DMS153 (cell line): ENCODE results near the gene PAX5.
A peak's percentile ranks its signal among the peaks of the same experiment; 100 is the strongest.

Experiments
- DNase-seq: peaks from one replicate; lab custom pipeline; 2025; lab: John Stamatoyannopoulos, UW

PAX5 gene

DNA sequence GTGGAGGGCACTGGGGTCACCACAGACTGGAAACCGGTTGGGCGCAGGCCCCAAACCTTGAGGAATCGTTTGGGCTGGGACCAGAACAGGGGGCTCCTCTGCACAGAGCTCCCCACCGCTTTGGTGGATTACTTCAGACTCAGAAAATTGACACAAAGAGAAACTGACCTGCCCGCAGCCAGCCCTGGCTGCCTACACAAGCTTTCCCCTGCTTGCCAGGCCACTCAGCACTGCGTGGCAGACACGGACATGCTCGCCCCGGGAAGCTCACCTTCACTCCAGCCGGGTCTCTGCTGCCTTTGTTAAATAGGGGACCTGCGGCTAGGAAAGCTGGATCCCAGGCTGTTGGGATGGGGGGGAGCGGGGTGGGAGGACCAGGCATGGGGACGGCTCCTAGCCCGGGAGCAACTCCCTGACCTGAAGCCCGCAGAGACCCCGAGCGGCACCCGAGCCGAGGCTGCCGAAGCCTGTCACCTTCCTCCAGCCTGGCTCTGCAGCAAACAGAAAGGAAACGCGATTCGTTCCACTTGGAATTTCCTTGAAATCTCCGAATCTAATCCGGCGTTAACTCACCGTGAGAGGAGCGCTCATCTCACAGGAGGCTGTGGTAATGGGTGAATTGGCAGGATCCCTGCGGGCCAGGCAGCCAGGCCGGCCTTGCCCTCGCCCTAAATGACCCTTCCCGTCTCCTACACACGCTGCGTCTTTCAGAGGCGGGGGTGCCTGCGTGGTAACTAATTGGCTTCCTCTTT is 8.8 kb downstream of the PAX5 start:
- no peak for DNase-seq

DNA sequence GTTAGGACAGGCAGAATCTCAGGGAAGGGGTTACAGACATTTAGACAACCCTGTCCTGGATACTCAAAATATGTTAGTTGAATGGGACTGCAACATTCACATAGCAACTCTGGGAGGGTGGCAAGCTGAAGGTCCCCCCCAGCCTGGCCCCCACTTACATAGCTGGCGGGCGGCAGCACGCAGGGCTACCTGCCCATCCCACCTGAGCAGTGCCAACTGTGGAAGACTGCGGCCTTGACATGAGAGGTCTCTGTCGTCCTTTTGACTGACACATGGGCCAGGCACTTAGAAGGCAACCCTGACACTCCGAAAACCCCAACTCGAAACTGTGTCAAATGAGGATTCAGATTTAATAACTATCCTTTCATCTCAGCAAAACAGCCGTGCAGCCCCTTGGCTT is 16.5 kb downstream of the PAX5 start:
- DNase-seq, result no peak

DNA sequence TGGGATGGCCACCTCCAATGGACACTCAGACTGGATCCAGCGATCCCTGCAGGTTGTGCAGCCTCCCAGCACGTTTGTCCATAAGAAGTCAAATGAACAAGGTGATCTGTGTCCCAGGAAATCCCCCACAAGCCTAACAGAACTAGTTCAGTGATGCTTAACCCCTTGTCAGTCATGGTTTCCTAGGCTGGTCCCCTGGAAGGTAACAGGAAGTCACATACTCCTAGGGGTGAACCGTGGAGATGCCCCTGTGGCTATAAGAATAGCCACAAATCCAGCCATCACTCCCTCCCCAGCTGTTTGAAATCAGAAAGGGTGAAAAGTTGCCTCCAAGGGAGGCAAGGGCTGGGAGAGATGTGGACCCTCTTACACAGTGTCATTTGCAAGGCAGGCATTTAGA is 22.5 kb downstream of the PAX5 start:
- DNase-seq, result no peak

DNA sequence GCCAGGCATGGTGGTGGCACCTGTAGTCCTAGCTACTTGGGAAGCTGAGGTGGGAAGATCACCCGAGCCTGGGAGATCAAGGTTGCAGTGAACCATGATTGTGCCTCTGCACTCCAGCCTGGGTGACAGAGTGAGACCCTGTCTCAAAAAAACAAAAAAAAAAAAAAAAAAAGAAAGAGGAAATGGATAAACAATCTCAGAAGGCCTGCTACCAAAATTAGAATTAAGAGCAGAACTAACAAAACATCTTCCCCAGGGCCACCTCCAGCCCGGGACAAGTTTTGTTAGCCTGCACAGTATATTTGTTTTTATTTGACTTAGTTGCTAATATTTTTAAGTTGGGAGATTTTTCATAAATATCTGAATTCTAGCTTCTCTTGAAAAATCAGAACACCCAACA is 23.1 kb downstream of the PAX5 start:
- DNase-seq, result no peak

DNA sequence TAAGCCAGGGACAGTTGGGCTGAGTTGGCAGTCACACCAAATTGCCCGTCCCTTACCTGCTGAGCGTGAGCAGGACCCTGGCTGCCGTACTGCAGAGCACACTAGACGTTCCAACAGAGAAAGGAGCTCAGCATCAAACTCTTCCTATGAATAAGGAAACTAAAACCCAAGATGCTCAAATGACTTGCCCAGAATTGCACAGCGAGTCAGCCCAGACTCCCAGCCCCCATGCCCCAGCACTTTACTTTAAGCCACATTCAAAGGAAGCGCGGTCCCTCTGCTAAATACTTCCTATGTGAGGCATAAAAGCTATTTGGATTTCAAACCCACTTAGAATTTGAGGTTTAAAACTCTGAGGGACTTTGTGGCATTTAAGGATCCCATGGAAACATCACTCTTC is 23.9 kb downstream of the PAX5 start:
- DNase-seq, result no peak

DNA sequence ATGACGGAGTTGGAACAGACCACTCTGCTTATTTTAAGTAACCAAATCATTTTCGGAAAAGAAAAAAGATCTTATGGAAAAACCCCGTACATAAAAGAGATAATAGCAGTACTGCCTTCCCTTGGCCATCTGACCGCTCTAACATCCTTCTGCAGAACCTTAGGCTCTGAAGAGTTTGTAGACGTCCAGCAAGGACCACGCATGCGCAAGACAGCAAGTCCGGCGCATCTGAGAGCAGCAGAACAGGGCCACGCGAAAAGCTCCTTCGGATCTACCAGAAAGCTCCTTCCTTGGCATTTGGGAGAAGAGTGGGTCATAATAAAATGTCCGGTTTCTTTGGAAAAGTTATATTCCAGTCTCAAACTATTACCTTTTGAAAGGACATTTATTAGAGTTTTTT is 26.8 kb downstream of the PAX5 start:
- no peak for DNase-seq

DNA sequence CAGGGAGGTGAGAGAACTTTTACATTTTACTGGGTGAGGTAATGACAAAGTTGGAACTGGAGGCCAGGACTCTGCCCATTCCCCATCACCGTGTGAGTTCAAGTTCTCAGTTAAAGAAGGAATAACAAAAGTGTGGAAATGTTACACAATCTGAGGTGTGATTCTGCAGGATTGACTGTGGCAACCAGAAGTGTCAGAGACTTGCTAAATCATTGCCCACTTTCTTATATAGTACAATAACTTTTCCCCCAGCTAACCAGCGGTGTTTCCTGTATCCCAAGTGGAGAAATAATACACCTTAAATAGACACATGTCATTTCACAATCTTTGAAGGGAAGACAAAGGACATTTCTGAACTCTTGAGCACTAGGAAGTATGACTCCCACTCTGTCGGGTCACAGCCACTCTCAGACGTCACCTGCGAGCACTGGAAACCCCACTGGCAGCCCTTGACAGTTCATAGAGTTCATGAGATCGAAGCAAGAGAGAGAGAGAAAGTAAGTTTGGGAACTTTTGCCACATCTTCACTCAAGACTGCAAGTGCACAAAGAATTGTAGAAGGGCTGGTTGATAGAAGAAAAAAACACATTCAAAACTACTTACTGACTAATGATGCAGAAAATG is 28.4 kb downstream of the PAX5 start:
- no peak for DNase-seq

DNA sequence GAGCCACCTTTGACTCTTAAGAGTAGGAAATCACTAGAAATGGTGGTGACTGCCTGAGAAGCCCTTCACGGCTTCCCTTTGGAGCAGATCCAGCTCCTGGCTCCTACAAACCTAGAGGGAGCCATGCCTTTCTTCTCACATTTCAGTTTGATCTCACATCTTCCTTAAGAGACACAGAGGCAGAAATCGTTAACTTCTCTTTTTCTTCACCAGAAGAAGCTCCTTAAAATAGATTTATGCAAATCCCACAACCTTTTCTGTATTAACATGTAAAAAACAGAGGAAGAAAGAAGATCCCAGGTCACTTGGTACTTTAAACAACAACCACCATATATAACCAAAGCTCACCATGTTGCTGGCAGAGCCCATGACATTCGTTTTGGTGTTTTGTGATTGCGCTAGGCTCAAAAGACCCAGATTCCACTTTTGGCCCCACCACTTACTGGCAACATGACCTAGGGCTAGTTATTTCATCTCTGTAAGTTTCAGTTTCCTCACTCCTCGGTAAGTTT is 29.6 kb downstream of the PAX5 start:
- DNase-seq, result no peak

DNA sequence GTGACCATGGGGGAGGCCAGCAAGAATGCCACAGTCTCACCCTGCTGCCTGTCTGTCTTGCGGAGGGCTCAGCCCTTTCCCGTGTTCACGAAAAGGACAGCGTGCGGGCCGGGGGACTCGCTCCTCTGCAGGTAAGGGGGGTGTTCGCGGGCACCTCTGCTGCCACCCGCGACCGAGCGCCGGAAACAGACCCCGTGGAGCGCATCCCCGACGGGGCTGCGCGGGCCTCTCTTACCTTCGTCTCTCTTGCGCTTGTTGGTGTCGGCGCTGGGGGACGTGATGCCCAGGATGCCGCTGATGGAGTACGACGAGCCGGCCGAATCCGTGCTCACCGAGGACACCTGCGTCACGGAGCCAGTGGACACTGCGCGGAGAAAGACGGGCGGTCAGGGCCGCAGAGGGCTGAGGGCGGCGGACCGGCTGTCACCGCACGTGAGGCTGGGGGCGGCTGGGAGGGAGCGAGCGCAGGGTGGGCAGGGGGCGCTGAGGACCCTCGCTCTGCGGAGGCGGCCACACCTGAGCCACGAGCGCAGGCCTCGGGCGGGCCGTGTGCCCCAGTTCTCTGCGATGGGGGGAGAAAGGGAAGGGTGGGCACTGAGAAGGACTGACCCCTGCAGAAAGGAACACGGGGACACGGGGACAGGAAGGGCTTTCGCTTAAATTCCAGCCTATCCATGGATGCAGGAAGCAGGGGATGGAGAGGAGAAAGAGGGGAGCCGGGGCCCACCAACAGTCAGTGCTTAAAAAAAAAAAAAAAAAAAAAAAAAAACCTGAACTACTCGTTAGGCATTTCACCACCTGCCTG is 31.5 kb downstream of the PAX5 start:
- no peak for DNase-seq

DNA sequence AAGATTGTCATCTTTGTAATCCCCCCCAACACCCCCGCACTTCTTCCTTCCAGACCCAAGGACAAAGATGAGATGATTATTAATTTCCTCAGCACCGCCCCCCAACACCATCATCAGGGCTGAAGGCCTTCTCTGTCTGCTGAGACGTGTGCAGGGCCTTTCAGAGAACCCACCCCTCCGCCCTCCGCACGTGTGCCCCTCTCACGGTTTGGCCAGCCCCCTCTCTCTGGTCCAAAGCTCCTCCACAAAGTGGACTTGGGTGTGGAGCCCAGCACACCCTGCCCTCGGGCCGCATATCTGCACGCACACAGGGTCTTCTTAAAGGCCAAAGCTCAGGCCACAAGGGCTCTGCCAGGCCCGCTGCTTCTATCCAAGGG is 32.0 kb downstream of the PAX5 start:
- DNase-seq, result no peak

DNA sequence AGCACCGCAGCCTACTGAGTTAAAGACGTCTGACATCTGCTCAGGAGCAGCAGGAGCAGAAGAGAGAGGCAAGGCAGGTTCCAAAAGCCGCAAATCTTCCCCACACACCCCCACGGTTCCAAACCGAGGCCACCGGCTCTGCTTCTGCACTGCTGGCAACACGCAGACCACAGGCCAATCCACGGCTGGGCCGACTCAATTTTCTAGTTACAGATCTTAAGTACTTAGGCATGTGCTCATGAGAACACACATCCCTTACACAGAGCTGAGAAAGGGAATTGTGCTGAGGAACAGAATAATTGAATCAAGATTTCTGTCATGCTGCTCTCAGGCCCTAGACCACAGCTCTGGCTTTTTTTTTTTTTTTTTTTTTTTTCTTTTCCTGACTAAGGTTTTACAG is 32.6 kb downstream of the PAX5 start:
- DNase-seq, result no peak

DNA sequence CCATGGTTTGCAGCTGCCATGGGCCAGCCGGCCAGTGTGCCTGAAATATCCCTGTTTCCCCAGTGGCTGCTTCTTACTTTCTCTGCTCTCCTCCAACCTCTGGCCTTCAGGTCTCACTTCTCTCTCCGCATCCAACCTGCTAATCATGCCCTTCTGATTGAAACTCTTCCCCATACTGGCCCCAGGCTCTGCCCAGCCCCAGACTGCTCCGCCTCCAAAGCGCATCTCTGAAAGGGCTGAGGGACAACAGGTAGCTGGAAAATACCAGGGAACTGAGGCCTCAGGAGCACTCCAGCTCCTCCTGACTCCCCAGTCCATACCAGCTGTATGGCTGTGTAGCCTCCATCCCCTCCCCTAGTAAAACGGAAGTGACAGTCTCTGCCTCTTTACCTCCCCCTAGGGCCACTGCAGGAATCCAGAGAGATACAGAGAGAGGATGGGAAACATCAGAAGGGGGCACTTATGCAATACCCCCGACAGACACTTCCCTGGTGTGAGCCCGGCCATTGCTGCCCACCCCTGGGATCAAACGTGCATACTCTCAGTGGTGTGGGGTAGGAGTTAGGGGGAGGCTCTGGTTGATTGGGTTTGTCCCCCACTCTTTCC is 34.2 kb downstream of the PAX5 start:
- DNase-seq, result no peak

DNA sequence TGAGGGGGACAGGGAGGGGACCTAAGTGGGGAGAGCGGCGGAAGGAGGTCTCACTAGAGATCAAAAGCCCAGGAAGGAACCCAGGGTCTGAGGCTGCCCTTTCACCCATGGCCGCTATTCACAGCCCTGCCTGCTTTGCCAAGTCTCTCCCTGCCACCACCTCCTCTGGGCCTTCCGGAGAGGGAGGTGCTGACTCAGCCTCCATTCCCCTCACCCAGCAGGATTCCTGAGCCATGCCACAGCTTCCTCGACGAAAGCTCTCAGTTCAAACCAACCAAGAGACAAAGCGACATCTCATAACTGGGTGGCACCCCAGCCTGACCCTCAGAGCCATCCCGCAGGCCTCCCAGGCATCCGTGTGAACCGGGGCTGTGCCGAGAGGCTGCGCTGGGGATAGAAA is 36.7 kb downstream of the PAX5 start:
- no peak for DNase-seq

DNA sequence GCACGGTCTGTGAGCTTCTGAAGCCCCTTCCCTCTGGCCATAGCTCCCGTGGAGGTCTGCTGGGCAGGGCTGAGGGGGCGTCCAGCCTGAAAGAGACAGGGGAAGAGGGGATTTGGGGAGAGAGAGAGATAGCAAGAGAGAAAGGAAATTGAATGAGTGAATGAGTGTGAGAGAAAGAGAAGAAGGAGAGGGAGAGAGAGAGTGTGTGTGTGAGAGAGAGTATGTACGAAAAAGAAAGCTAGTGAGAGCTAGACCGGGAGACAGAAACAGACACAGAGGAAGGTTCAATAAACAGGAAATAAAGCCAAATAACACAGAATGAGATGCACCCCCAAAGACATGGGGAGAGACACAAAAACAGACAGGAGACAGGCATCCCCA is 37.4 kb downstream of the PAX5 start:
- DNase-seq, result no peak

DNA sequence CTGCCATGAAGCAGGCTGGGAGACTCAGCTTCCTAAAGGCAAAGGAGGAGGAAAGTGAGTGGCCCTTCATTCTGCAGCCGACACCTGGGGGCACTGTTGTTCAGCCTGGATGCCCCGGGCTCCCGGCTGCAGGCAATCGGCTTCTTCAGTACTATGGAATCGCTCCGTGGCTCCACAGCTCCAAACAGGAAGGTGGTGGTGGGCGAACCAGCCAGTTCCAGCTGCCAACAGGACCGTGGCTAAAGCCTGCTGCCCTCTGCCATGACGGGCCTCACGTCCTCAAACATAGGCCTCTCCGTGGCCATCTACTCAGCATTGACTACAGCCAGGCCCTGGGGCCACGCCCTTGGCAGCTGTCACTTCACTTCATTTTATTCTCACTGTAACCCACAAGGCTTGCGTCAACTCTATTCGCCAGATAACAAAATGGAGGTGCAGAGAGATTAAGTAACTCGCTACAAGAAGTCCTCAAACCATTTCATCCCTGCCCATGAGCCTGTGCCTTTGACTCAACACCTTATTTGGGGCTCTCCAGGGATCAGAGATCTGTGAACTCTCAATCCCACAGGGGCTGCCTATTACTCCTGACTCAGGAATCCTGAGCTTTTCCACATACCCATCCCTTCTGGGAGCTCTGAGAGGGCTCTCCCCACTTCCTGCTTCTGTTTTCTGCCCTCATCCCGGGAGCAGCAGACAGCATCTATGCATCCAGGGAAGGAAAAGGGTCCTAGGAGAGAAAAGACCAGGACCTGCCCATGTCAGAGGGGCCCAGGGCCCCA is 38.0 kb downstream of the PAX5 start:
- peak; percentile 69 for DNase-seq

DNA sequence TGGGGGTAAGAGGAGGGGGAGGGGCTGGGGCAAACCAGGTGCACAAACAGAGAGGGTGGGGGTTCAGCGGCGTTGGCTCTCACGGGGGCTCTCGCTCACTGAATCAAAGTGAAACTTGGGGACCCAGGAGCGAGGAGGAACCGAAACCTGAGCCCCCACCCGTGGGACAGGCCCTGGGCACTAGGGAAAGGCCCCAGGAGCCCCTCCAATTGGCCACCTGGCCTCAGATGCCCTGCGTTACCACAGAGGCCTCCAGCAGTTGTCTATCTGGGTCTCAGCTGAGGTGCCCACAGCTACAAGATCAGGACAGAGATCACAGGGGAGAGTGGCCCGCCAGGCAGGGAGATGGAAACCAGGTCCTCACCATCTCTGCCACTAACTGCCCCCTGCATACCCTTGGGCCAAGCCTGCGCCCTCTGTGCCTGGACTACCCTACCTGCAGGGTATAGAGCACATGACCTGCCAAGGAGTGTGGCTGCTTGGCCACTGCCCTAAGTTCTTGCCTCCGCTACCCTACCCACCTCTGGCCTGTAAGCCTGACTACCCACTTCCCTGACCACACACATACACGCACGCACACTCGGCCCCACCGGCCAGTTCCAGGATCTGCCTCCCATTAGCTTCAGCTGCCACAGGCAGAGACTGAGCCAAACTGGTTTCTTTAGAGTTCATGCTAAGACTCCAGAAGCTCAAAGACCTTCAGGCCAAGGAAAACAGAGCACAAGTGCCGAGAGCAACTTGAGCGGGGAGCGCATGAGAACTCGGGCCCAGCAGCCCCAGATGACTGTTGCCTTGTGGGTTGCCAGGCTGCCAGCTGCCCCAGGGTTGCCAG is 39.9 kb downstream of the PAX5 start:
- no peak for DNase-seq

DNA sequence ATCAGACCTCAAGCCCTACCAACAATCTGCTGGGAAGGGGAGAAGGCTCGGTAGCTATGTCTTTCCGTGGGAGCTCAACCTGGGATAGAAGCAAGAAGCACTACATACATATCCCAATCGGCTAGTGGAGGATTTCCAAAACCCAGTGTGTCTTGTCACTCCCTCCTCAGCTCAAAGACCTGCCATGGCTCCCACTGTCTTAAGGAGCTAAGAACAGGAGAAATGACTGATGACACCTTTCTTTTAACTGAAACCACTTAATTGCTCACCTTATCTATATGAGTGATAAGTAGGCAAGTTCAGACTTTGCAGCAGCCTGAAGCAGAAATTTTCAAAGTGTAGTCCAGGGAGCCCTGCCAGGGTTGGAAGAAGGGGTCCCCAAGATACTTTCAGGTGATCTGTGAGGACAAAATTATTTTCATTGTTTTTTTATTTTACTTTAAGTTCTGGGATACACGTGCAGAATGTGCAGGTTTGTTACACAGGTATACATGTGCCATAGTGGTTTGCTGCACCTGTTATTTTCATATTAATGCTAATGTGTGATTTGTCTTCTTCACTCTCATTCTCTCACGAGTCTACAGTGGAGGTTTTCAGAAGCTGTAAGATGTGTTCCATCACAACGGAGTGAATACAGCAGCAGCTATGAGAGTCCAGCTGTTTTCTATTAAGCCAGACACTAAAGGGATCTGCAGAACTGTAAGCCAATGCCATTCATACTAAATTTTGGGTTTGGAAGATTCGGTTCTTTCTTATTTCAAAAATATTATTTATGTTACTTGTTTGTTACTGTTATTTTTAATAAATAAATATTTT is 41.4 kb downstream of the PAX5 start:
- DNase-seq, result no peak

DNA sequence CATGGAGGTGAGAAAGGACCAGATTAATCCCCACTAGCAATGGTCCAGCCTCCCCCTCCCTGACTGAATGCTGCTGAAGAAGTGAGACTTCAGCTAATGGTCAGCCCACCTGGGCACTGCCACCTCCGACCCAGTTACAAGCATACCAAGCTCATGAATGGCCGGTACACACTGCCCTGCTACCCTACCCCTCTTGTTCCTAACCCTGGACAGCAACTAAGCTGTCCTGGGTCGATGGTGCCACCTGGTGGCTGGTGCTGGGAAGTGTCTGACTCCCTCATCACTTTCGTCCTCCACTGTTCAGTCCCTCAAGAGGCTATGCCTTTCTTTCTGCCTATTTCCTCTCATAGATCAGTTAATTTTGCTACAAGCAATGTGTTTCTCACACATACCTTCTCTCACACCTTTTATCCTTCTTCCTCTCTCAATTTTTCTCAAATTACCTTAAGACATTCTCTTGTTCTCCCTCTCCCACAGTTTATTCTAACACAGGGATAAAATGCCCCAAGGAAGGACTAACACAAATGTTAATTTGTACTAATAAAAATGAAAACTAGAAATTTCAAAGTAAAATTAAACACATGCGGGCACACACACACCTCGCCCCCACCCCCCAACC is 42.4 kb downstream of the PAX5 start:
- no peak for DNase-seq

DNA sequence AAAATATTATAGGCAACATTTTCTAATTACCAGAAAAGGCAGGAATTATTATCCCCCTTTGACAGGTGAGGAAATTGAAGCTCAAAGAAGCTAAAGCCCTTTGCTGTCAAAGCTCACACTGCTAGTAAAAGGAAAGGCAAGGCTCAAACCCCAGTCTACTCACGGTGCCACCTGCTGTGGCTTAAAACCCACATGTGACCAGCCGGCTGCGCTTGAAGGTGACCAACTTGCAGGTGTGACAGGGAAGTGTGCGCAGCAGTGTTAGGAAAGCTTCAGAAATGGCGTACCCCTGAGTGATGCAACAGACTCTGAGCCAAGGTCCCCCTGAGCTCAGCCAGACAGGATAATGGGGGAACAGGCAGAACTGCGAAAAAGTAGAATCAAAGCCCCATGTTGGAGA is 45.2 kb downstream of the PAX5 start:
- no peak for DNase-seq

DNA sequence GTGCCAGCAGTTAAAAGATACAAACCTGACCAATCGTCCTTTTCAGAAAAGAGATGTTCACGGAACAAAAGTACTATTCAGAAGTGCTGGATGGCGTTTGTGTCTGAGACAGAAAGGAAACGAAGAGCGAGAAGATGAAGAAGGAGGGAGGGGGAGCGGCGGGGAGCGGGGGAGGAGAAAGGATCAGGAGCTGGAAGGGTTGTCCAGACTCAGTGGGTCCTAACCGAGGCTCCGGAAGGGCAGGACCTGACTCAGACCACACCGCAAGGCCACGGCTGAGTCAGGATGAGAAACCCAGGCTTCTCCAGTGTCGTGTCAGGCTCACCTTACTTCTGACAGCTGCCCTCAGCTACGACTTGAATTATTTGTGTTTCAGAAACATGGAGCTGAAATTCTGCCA is 46.2 kb downstream of the PAX5 start:
- no peak for DNase-seq
